IMR-90 (cell line): Measurements from ENCODE around the gene COCH. TPM values are rescaled to one million over a fixed set of nuclear protein-coding genes. Genes with fewer than 3 reads are reported as not detected.

Experiments
- ATAC-seq: fragments of 200-7000 bp; cut with Tn5 transposase; 2 replicates; pipeline ENCODE4 v1.9.1; 2020; ENCODE audit warnings: low read depth, mild to moderate bottlenecking, moderate library complexity
- BruUV-seq: library from RNA; stranded (reverse); fragments of 400-500 nt; replicated peaks from 2 replicates; lab custom pipeline; 2021; lab: Mats Ljungman, UMichigan
- CTCF ChIA-PET: fragments of 300-600 bp; formaldehyde crosslinking; extraction: SDS; loops from one replicate; lab custom pipeline; 2021; ENCODE audit warnings: antibody characterized with exemption; lab: Yijun Ruan, JAX
- POLR2A ChIA-PET: fragments of 300-600 bp; sonication (Branson Sonifier 250); formaldehyde crosslinking; loops from one replicate; lab custom pipeline; 2022; ENCODE audit warnings: antibody characterized with exemption; ENCODE audit not compliant: unreplicated experiment; lab: Charles Lee
- DNase-seq: peaks from one replicate; pipeline ENCODE4 v3.0.0; 2013
- H2AFZ ChIP-seq: replicated peaks from 2 replicates; pipeline ENCODE3; 2013; ENCODE audit warnings: low read length, mild to moderate bottlenecking; ENCODE audit not compliant: poor library complexity
- H2AK5ac ChIP-seq: 2 replicates; pipeline ENCODE4 v1.6.1; 2013; ENCODE audit warnings: low read depth, low read length, inconsistent platforms
- H2AK9ac ChIP-seq: replicated peaks from 2 replicates; pipeline ENCODE3; 2013; ENCODE audit warnings: mild to moderate bottlenecking, low read depth, low read length, moderate library complexity; ENCODE audit not compliant: poor library complexity
- H2BK120ac ChIP-seq: 2 replicates; pipeline ENCODE4 v1.6.1; 2013; ENCODE audit warnings: low read depth, low read length, inconsistent platforms
- H2BK15ac ChIP-seq: 3 replicates; pipeline ENCODE4 v1.6.1; 2013; ENCODE audit warnings: low read depth, low read length, inconsistent platforms
- H2BK20ac ChIP-seq: 2 replicates; pipeline ENCODE4 v1.6.1; 2013; ENCODE audit warnings: low read depth, mild to moderate bottlenecking, inconsistent platforms, low read length, moderate library complexity
- H2BK5ac ChIP-seq: 2 replicates; pipeline ENCODE4 v1.6.1; 2013; ENCODE audit warnings: mild to moderate bottlenecking, low read depth, low read length, inconsistent platforms; ENCODE audit not compliant: poor library complexity, severe bottlenecking
- H3K14ac ChIP-seq: replicated peaks from 2 replicates; pipeline ENCODE4 v1.6.1; 2013; ENCODE audit warnings: low read depth, low read length, inconsistent platforms
- H3K18ac ChIP-seq: 2 replicates; pipeline ENCODE4 v1.6.1; 2013; ENCODE audit warnings: low read depth, low read length, control low read depth
- H3K23ac ChIP-seq: 2 replicates; pipeline ENCODE4 v1.6.1; 2013; ENCODE audit warnings: low read depth, low read length, inconsistent platforms
- H3K27ac ChIP-seq: 2 replicates; pipeline ENCODE4 v1.5.1; 2013; ENCODE audit warnings: mild to moderate bottlenecking, control low read depth, low read length; ENCODE audit not compliant: insufficient read depth
- H3K27me3 ChIP-seq: 2 replicates; pipeline ENCODE4 v1.6.1; 2013; ENCODE audit warnings: low read length; ENCODE audit not compliant: control insufficient read depth, insufficient read depth
- H3K36me3 ChIP-seq: 2 replicates; pipeline ENCODE4 v1.6.1; 2013; ENCODE audit warnings: low read length, mixed read lengths; ENCODE audit not compliant: control insufficient read depth, insufficient read depth
- H3K4ac ChIP-seq: 2 replicates; pipeline ENCODE4 v1.6.1; 2013; ENCODE audit warnings: low read depth, low read length, inconsistent platforms
- H3K4me1 ChIP-seq: 2 replicates; pipeline ENCODE4 v1.6.1; 2013; ENCODE audit warnings: low read length, mixed read lengths; ENCODE audit not compliant: control insufficient read depth, insufficient read depth
- H3K4me2 ChIP-seq: 2 replicates; pipeline ENCODE4 v1.6.1; 2013; ENCODE audit warnings: low read depth, mild to moderate bottlenecking, control low read depth, low read length, moderate library complexity
- H3K4me3 ChIP-seq: 2 replicates; pipeline ENCODE4 v1.5.1; 2013; ENCODE audit warnings: low read depth, mild to moderate bottlenecking, control low read depth, low read length, moderate library complexity; ENCODE audit not compliant: insufficient read depth
- H3K56ac ChIP-seq: 2 replicates; pipeline ENCODE4 v1.6.1; 2013; ENCODE audit warnings: low read length, inconsistent platforms; ENCODE audit not compliant: insufficient read depth; ENCODE audit errors: extremely low read depth
- H3K79me1 ChIP-seq, 2 experiments: 2 replicates each; pipeline ENCODE4 v1.6.1; 2013; ENCODE audit warnings: low read length in 2 of 2, inconsistent platforms in 1 of 2, low read depth in 1 of 2
- H3K9ac ChIP-seq: 2 replicates; pipeline ENCODE4 v1.6.1; 2013; ENCODE audit warnings: low read depth, low read length, control low read depth
- H3K9me1 ChIP-seq: 2 replicates; pipeline ENCODE4 v1.6.1; 2013; ENCODE audit warnings: low read length, inconsistent platforms; ENCODE audit not compliant: insufficient read depth
- H3K9me3 ChIP-seq: 2 replicates; pipeline ENCODE4 v1.6.1; 2013; ENCODE audit warnings: low read length; ENCODE audit not compliant: control insufficient read depth, insufficient read depth
- H4K20me1 ChIP-seq: 2 replicates; pipeline ENCODE4 v1.6.1; 2013; ENCODE audit warnings: low read length, inconsistent platforms; ENCODE audit not compliant: insufficient read depth
- H4K5ac ChIP-seq: 2 replicates; pipeline ENCODE4 v1.6.1; 2013; ENCODE audit warnings: mild to moderate bottlenecking, low read depth, low read length, control low read depth
- H4K8ac ChIP-seq, 2 experiments: 2 replicates each; pipeline ENCODE4 v1.6.1; 2013; ENCODE audit warnings: low read depth in 2 of 2, low read length in 2 of 2, control low read depth in 1 of 2, inconsistent platforms in 1 of 2
- H4K91ac ChIP-seq: 2 replicates; pipeline ENCODE4 v1.6.1; 2013; ENCODE audit warnings: low read depth, low read length, inconsistent platforms; ENCODE audit not compliant: insufficient read depth
- BHLHE40 ChIP-seq: fragments of 150-350 bp; IDR thresholded peaks from 2 replicates; pipeline ENCODE4 v1.6.1; 2016; ENCODE audit warnings: mild to moderate bottlenecking, low read depth, low read length
- CEBPB ChIP-seq: IDR thresholded peaks from 2 replicates; pipeline ENCODE4 v1.6.1; 2012; ENCODE audit warnings: low read depth, low read length, improper control_type of control experiment
- WGBS, 2 experiments: methylation state at CpG; one replicate each; pipeline versions ENCODE4 v1.1.5 to v1.1.7; 2013; ENCODE audit warnings: missing lambda C conversion rate in 2 of 2; ENCODE audit not compliant: insufficient read length in 1 of 2; ENCODE audit errors: extremely low coverage in 2 of 2; 5-methylcytosine and 5-hydroxymethylcytosine counted together
- dilution Hi-C: fragments of 300-500 bp; cut with HindIII; formaldehyde crosslinking; loops from one replicate; pipeline ENCODE4 v1.14.3; 2018; ENCODE audit warnings: low sequenced_read_pairs; ENCODE audit not compliant: unreplicated experiment
- in situ Hi-C: fragments of 300-500 bp; cut with MboI; formaldehyde crosslinking; loops from 3 replicates; pipeline ENCODE4 v1.14.3; 2019; ENCODE audit warnings: low sequenced_read_pairs, inconsistent platforms, mixed read lengths
- intact Hi-C: fragments of 100-400 bp; cut with micrococcal nuclease; formaldehyde crosslinking; loops from 2 replicates; pipeline ENCODE4 v1.10.0; 2022
- polyA plus RNA-seq, 3 experiments: library from polyadenylated mRNA; depleted of rRNA; stranded (reverse); fragments of >200 nt; gene quantifications; 2 replicates each; pipeline ENCODE4 v1.2.3, GENCODE V29; 2012; ENCODE audit warnings: low replicate concordance in 1 of 3
- total RNA-seq: library from RNA; depleted of rRNA; stranded (reverse); fragments of >200 nt; gene quantifications from 2 replicates; pipeline ENCODE4 v1.2.3, GENCODE V29; 2012

The COCH gene
- total and polyA plus RNA-seq, 2 of the 4 experiments (the other 2 are of a cell fraction): 0.17 to 0.18 TPM

GRCh38 chr14:30848449-30849240 lies 25.7 kb upstream of the COCH start:
- dilution Hi-C loops (no loop called here), intact Hi-C loops (no loop called here), in situ Hi-C loops (no loop called here)
- no peaks in the 10 kb centered on the region for H3K9me3 ChIP-seq
- H2AFZ ChIP-seq: no peak overlapping the region
- H3K4me2 ChIP-seq: no peak overlapping the region
- no peak overlapping the region for H2AK5ac ChIP-seq
- H2BK20ac ChIP-seq: no peak overlapping the region
- H3K27me3 ChIP-seq: peaks cover 5% of the 10 kb centered on the region
- H4K5ac ChIP-seq: no peak overlapping the region
- no peak overlapping the region for H2BK5ac ChIP-seq
- no peaks in the 10 kb centered on the region for H3K9me1 ChIP-seq
- no peak overlapping the region for H3K4ac ChIP-seq
- no peak overlapping the region for H3K56ac ChIP-seq
- no peaks in the 10 kb centered on the region for H4K20me1 ChIP-seq
- H3K14ac ChIP-seq: no peak overlapping the region
- TF ChIP-seq BHLHE40 (no peak), CEBPB (peak; percentile 47)
- no peak for DNase-seq
- WGBS, 2 experiments: 33% methylated on average over 1 of the region's 4 CpGs; no CpG with 5 or more reads in 1 of the 2 experiments
- no peak overlapping the region for H2AK9ac ChIP-seq
- H3K4me3 ChIP-seq: no peak overlapping the region
- H2BK120ac ChIP-seq: no peak overlapping the region
- ChIA-PET CTCF (no interaction called here), POLR2A (no interaction called here)
- H3K36me3 ChIP-seq: no peaks in the 10 kb centered on the region
- no peak overlapping the region for H3K9ac ChIP-seq
- H3K18ac ChIP-seq: no peak overlapping the region
- H4K8ac ChIP-seq: no peak overlapping the region
- no peak overlapping the region for H3K23ac ChIP-seq
- BruUV-seq: no TSS peak
- no peaks in the 10 kb centered on the region for H3K79me1 ChIP-seq
- no peak overlapping the region for H4K91ac ChIP-seq
- H3K27ac ChIP-seq: no peak overlapping the region
- no peak for ATAC-seq
- H3K4me1 ChIP-seq: no peaks in the 10 kb centered on the region
- no peak overlapping the region for H2BK15ac ChIP-seq
